Measurements from ENCODE around the gene SPATA20.

Gene SPATA20

GRCh38 chr17:50531428-50532025 lies 15.4 kb upstream of the SPATA20 start:
- TF ChIP-seq NFIC (IDR thresholded peaks at IDR 0.05) (no peak), RAD21 (IDR thresholded peaks at IDR 0.05; ENCODE audit: low read depth) (no peak), USF1 (IDR thresholded peaks at IDR 0.05) (peak; percentile 46), CEBPB (IDR thresholded peaks at IDR 0.05) (no peak), FOXM1 (IDR thresholded peaks at IDR 0.05; ENCODE audit: borderline replicate concordance, low read depth) (no peak), TEAD4 (IDR thresholded peaks at IDR 0.05) (no peak), TCF12 (IDR thresholded peaks at IDR 0.05; ENCODE audit: low read depth) (no peak)

GRCh38 chr17:50532452-50533024 lies 14.4 kb upstream of the SPATA20 start, which contains the start of gene EPN3:
TSS of gene EPN3 (plus strand) at chr17:50532735. CDS start at chr17:50536557, 3,822 bp downstream.
- TF ChIP-seq REST (IDR thresholded peaks at IDR 0.05; ENCODE audit: low read depth): 0 out of 2 replicates have a peak, but pooled peaks have one; percentile 24
- TF ChIP-seq YY1 (IDR thresholded peaks at IDR 0.05; ENCODE audit: low read depth): peak; percentile 60; the same call in 1 of the 2 replicates
- no peak for TF ChIP-seq EGR1 (IDR thresholded peaks at IDR 0.05)
- TF ChIP-seq ZBTB7A (IDR thresholded peaks at IDR 0.05; ENCODE audit: low read depth): peak; percentile 95; the same call in 1 of the 2 replicates
- peak; percentile 88 for TF ChIP-seq TCF12 (IDR thresholded peaks at IDR 0.05; ENCODE audit: low read depth)
- peak; percentile 50 for TF ChIP-seq USF1 (IDR thresholded peaks at IDR 0.05)
- TF ChIP-seq NFIC (IDR thresholded peaks at IDR 0.05): peak; percentile 87
- TF ChIP-seq CEBPB (IDR thresholded peaks at IDR 0.05): peak; percentile 43; the same call in 1 of the 2 replicates
- TF ChIP-seq CREB1 (IDR thresholded peaks at IDR 0.05; ENCODE audit: low read depth): no peak
- TF ChIP-seq TAF1 (IDR thresholded peaks at IDR 0.05; ENCODE audit: low read depth): peak; percentile 67
- peak; percentile 59; the same call in 1 of the 2 replicates for TF ChIP-seq FOXM1 (IDR thresholded peaks at IDR 0.05; ENCODE audit: borderline replicate concordance, low read depth)
- TF ChIP-seq, protein P1, sequence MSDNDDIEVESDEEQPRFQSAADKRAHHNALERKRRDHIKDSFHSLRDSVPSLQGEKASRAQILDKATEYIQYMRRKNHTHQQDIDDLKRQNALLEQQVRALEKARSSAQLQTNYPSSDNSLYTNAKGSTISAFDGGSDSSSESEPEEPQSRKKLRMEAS (IDR thresholded peaks at IDR 0.05): peak; percentile 95
- peak; percentile 72 for TF ChIP-seq TEAD4 (IDR thresholded peaks at IDR 0.05)
- TF ChIP-seq EP300 (IDR thresholded peaks at IDR 0.05; ENCODE audit: borderline replicate concordance): peak; percentile 87
- peak; percentile 28; the same call in 1 of the 2 replicates for TF ChIP-seq RAD21 (IDR thresholded peaks at IDR 0.05; ENCODE audit: low read depth)

DNA sequence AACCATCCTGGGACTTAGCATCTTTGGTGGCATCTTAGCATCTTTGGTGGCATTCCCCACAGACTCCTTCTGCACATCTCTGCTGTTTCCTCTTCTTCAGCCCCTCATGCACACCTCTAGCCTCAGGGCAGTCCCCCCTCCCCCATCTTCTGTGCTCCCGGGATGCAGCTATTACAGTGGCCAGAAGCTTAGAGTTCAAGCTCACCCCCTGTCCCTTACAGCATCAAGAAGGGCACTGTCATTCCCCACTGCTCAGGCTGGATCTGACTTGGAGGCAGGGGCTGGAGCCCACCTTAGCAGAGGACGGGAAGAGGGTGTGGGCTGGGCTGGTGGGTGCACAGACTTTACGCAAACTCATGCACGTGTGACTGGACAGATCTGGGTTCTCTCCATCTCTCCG lies 13.8 kb upstream of the SPATA20 start:
- TF ChIP-seq NFIC (IDR thresholded peaks at IDR 0.05) (no peak), ZBTB7A (IDR thresholded peaks at IDR 0.05; ENCODE audit: low read depth) (no peak), RAD21 (IDR thresholded peaks at IDR 0.05; ENCODE audit: low read depth) (no peak), CREB1 (IDR thresholded peaks at IDR 0.05; ENCODE audit: low read depth) (no peak), USF1 (IDR thresholded peaks at IDR 0.05) (no peak), TEAD4 (IDR thresholded peaks at IDR 0.05) (no peak), EGR1 (IDR thresholded peaks at IDR 0.05) (no peak), YY1 (IDR thresholded peaks at IDR 0.05; ENCODE audit: low read depth) (no peak), EP300 (IDR thresholded peaks at IDR 0.05; ENCODE audit: borderline replicate concordance) (no peak), TCF12 (IDR thresholded peaks at IDR 0.05; ENCODE audit: low read depth) (no peak), CEBPB (IDR thresholded peaks at IDR 0.05) (no peak), REST (IDR thresholded peaks at IDR 0.05; ENCODE audit: low read depth) (no peak), FOXM1 (IDR thresholded peaks at IDR 0.05; ENCODE audit: borderline replicate concordance, low read depth) (no peak), TAF1 (IDR thresholded peaks at IDR 0.05; ENCODE audit: low read depth) (no peak)
- TF ChIP-seq, protein P1 (IDR thresholded peaks at IDR 0.05): no peak

GRCh38 chr17:50533720-50534148 lies 13.2 kb upstream of the SPATA20 start:
- no peak; the same call in none of the 2 replicates for TF ChIP-seq NFIC (IDR thresholded peaks at IDR 0.05)
- no peak for TF ChIP-seq REST (IDR thresholded peaks at IDR 0.05; ENCODE audit: low read depth)
- no peak; the same call in 1 of the 2 replicates for TF ChIP-seq TAF1 (IDR thresholded peaks at IDR 0.05; ENCODE audit: low read depth)
- no peak for TF ChIP-seq USF1 (IDR thresholded peaks at IDR 0.05)
- no peak for TF ChIP-seq RAD21 (IDR thresholded peaks at IDR 0.05; ENCODE audit: low read depth)
